Measurements from ENCODE around the gene SMDT1. TPM values are rescaled to one million over a fixed set of nuclear protein-coding genes. Genes with fewer than 3 reads are reported as not detected.

Gene SMDT1
- total and polyA plus RNA-seq, 4 donors, result 7.2 to 115 (median 39.9) TPM

- no peak overlapping the region for H3K9ac ChIP-seq (ENCODE audit: low read depth in 1 of 2, low read length in 2 of 2)
- no peaks in the 10 kb centered on the region for H3K9me3 ChIP-seq (ENCODE audit: control insufficient read depth in 4 of 4, low read length in 3 of 4)
- H3K36me3 ChIP-seq (ENCODE audit: control insufficient read depth in 4 of 4, insufficient read depth in 3 of 4, low read depth in 1 of 4, low read length in 3 of 4), result peaks cover under 1 to 5% (median 4%) of the 10 kb centered on the region in 4 donors
- H3K27me3 ChIP-seq (ENCODE audit: control insufficient read depth in 4 of 4, insufficient read depth in 4 of 4, low read length in 3 of 4), result no peaks in the 10 kb centered on the region
- 86% methylated on average over 13 of the region's 13 CpGs for WGBS
- peaks cover 15 to 34% (median 25%) of the 10 kb centered on the region in 4 donors for H3K4me1 ChIP-seq (ENCODE audit: control insufficient read depth in 4 of 4, insufficient read depth in 4 of 4, low read length in 3 of 4)
- DNase-seq (ENCODE audit: low spot score), result no peak
- no peak overlapping the region for H3K4me3 ChIP-seq (ENCODE audit: low read depth in 1 of 3, low read length in 3 of 3)
- TF ChIP-seq FOXA1 (IDR thresholded peaks at IDR 0.05) (no peak), CTCF (IDR thresholded peaks at IDR 0.05; ENCODE audit: low read depth, low read length, missing input control) (no peak), TAF1 (conservative IDR thresholded peaks at IDR 0.05) (no peak), FOXA2 (IDR thresholded peaks at IDR 0.05) (no peak), SP1 (IDR thresholded peaks at IDR 0.05) (no peak), ATF3 (IDR thresholded peaks at IDR 0.05) (no peak), NR2F2 (IDR thresholded peaks at IDR 0.05) (no peak), JUND (IDR thresholded peaks at IDR 0.05) (no peak), REST (IDR thresholded peaks at IDR 0.05) (no peak), YY1 (IDR thresholded peaks at IDR 0.05) (no peak), MAX (IDR thresholded peaks at IDR 0.05) (no peak), RXRA (IDR thresholded peaks at IDR 0.05) (no peak), HNF4A (conservative IDR thresholded peaks at IDR 0.05) (no peak), RAD21 (IDR thresholded peaks at IDR 0.05) (no peak), GABPA (IDR thresholded peaks at IDR 0.05 in 1 of 2, conservative IDR thresholded peaks at IDR 0.05 in 1 of 2) (no peak), ZBTB33 (IDR thresholded peaks at IDR 0.05) (no peak), EGR1 (IDR thresholded peaks at IDR 0.05; ENCODE audit: low read depth in 2 of 2) (no peak), HNF4G (IDR thresholded peaks at IDR 0.05) (no peak)
- H3K27ac ChIP-seq (ENCODE audit: low read depth in 1 of 2, low read length in 2 of 2), result peak overlapping the region in 1 of 2 donors; percentile 29
These were observed 53.0 kb downstream of the SMDT1 start for GRCh38 chr22:42132457-42132856.

Small RNA genes within 50 kb of the gene (small RNA-seq; reads per million reads assigned to genes)
- gene SNORD13P1, result not detected

Other genes starting within 250 kb of the SMDT1 start
- gene SREBF2, start 246.6 kb upstream of the SMDT1 start, total RNA-seq, result 10 to 100 TPM; 60.0 to 69.6 TPM
- 10 to 100 TPM; 18.3 to 54.5 TPM for gene SREBF2, start 246.6 kb upstream of the SMDT1 start, polyA plus RNA-seq
- gene SHISA8, start 164.6 kb upstream of the SMDT1 start, total RNA-seq, result not detected
- not detected for gene SHISA8, start 164.6 kb upstream of the SMDT1 start, polyA plus RNA-seq
- gene TNFRSF13C, start 152.9 kb upstream of the SMDT1 start, total RNA-seq, result under 1 TPM; under 0.01 to 0.37 TPM
- gene TNFRSF13C, start 152.9 kb upstream of the SMDT1 start, polyA plus RNA-seq, result under 1 TPM; 0.02 to 0.26 TPM
- gene CENPM, start 132.5 kb upstream of the SMDT1 start, total RNA-seq, result 10 to 100 TPM in 1 of 2 donors, under 1 TPM in 1; 0.17 to 26.3 TPM
- 1 to 10 TPM; 1.7 to 2.9 TPM for gene CENPM, start 132.5 kb upstream of the SMDT1 start, polyA plus RNA-seq
- under 1 TPM in 1 of 2 donors, not detected in 1; under 0.01 TPM for gene SEPTIN3, start 110.3 kb upstream of the SMDT1 start, total RNA-seq
- under 1 TPM; 0.04 to 0.07 TPM for gene SEPTIN3, start 110.3 kb upstream of the SMDT1 start, polyA plus RNA-seq
- gene WBP2NL, start 80.9 kb upstream of the SMDT1 start, total RNA-seq, result under 1 TPM; 0.33 to 0.50 TPM
- gene WBP2NL, start 80.9 kb upstream of the SMDT1 start, polyA plus RNA-seq, result under 1 TPM; 0.12 to 0.18 TPM
- gene NAGA, start 8.9 kb upstream of the SMDT1 start, total RNA-seq, result 10 to 100 TPM; 28.4 to 33.9 TPM
- 10 to 100 TPM; 12.8 to 19.4 TPM for gene NAGA, start 8.9 kb upstream of the SMDT1 start, polyA plus RNA-seq
- 1 to 10 TPM; 1.8 to 5.1 TPM for gene PHETA2, start 5.5 kb upstream of the SMDT1 start, total RNA-seq
- gene PHETA2, start 5.5 kb upstream of the SMDT1 start, polyA plus RNA-seq, result 1 to 10 TPM in 1 of 2 donors, under 1 TPM in 1; 0.89 to 1.3 TPM
- 10 to 100 TPM; 43.7 to 45.4 TPM for gene NDUFA6, start 11.1 kb downstream of the SMDT1 start, total RNA-seq
- 100 to 1,000 TPM in 1 of 2 donors, 10 to 100 TPM in 1; 67.7 to 235 TPM for gene NDUFA6, start 11.1 kb downstream of the SMDT1 start, polyA plus RNA-seq
- 100 to 1,000 TPM in 1 of 2 donors, 10 to 100 TPM in 1; 23.8 to 236 TPM for gene CYP2D6, start 51.1 kb downstream of the SMDT1 start, total RNA-seq
- 100 to 1,000 TPM; 175 to 486 TPM for gene CYP2D6, start 51.1 kb downstream of the SMDT1 start, polyA plus RNA-seq
- gene TCF20, start 191.0 kb downstream of the SMDT1 start, total RNA-seq, result 10 to 100 TPM; 14.1 to 15.8 TPM
- 1 to 10 TPM; 1.0 to 4.6 TPM for gene TCF20, start 191.0 kb downstream of the SMDT1 start, polyA plus RNA-seq

All from liver (tissue), 10 donors.